HG03457 (cell line): ENCODE measurements around the gene MAGI1.
"Not testable (repeated sequence)": the region's sequence is repeated elsewhere in the genome, so short reads cannot be mapped to it uniquely, and the experiment has no call there.

ENCODE experiments used
- ATAC-seq: cut with Tn5 transposase; IDR thresholded peaks from one replicate; pipeline ENCODE4 v1.9.1; 2021; ENCODE audit warnings: moderate number of reproducible peaks; ENCODE audit not compliant: unreplicated experiment

The MAGI1 gene

DNA sequence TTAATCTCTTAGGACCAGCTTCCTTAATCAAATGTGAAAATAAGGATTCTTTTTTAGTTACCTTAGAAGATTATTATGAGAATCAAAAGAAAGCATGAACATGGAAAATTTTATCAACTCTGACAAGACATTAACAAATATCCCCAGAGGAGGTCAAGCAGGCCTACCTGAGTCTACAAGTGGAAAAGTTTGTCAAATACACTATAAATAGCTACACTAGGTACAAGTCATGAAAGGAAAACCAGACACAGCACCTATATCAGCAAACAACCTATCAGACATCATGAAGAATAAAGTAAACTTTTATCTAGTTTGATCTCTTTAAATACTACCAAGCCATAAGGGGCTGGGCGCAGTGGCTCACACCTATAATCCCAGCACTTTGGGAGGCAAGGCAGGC, 126.1 kb downstream of the MAGI1 start:
- no peak for ATAC-seq

DNA sequence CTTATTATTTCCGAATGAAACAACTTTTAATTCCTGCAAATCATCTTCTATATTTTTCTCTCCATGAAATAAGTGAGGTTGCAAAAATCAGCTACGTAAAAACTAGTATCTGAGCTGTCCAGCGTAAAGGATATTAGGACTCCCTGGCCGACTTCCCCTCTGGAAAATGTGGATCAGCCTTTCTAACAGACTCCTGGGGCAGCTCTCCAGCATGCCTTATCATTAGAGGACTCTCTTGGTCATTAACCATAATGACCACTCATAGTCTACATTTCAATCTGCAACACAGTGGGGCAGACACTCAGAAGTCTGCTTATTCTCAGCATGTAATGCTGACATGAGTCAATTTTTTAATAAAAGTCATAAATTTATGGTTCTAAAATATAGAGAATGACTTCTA, 130.1 kb downstream of the MAGI1 start:
- ATAC-seq, result no peak

- no peak for ATAC-seq
Measured at GRCh38 chr3:65907232-65908130, 131.2 kb downstream of the MAGI1 start.

DNA sequence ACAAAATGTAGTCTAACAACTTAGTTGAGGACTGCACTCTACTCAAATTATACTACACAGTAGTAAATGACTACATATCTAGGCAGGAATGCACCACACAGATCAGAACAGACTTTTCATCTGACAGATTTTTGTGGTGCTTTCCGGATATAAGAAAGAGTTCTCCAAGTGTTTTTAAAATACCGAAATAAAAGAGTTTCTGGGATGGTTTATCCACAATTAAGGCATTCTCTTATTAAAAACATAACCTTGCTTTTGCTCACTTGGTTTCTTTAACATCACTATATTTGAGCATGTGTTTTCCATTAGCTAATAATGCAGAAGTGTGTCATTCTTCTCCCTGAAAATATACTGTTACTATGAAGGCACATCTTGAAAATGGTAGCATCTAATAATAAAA, 132.9 kb downstream of the MAGI1 start:
- no peak for ATAC-seq

GRCh38 chr3:65904016-65904415, 134.7 kb downstream of the MAGI1 start:
- ATAC-seq, result no peak

- no peak for ATAC-seq
Measured at GRCh38 chr3:65902304-65902793, 136.4 kb downstream of the MAGI1 start.

GRCh38 chr3:65901226-65901625, 137.5 kb downstream of the MAGI1 start:
- no peak for ATAC-seq

GRCh38 chr3:65899226-65899625, 139.5 kb downstream of the MAGI1 start:
- ATAC-seq, result no peak

- ATAC-seq, result no peak
Measured at GRCh38 chr3:65897766-65898165, 141.0 kb downstream of the MAGI1 start.

DNA sequence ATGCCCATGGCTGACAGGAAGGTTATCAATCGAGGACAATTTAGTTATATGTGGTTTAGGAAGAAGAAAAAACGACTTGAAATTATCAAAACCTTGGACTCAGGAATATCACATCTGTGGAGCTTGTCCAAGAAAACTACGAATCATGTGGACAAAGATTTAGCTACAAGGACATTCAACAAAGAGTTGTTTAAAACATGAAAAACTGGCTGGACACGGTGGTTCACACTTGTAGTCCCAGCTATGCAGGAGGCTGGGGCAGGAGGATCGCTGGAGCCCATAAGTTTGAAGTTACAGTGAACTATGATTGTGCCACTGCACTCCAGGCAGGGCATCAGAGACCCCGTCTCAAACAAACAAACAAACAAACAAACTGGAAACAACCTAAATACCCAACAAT, 142.4 kb downstream of the MAGI1 start:
- ATAC-seq, result no peak

DNA sequence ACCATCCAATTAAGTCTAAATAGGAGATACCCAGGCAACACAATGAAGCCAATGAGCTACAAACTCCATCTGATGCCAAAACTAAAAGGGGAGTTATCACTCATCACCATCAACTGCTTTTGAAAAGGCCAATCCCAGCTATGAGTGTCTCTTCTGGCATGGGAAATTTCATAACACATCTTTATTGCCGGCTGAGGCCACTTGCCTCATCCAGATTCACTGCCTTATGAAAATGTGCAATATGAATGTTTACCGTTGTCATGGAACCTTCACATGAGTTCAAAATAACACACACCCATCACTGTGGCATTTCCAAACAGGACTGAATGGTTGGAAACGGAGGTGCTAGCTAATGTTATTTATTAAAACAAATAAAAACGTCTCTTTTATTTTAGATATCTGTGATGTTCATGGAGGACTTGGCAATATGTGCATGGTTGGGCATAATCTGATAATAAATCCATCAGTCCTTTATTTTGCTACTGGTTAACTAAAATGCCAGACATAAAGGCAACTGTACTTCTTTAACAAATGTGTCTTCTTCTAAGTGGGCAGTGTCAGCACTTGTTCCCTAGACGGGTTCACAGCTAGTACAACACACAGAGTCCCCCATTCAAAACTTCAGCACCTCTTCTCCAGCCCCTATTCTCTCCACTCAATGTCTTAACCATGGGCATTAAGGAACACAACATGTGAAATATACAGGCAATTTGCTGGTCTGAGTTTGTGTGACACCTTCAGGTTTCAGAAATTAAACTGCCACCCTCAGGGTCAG, 143.9 kb downstream of the MAGI1 start:
- ATAC-seq, result no peak

DNA sequence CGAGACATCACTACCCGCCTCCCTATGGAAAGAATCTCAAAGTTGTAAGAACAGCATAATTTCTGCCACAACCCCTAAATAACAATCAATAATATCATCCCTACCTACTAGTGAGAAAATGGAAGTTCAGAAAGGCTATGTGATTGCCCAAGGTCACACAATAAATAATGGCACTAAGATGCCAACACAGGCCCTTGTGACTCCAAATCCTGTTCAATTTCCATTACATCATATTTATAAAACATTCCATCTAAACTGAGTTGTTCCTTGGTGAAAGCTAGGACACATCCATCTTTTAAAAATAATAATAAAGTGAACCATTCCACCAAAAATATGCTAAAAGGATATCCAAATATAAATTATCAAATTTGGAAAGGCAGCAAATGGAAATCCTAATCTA, 144.6 kb downstream of the MAGI1 start:
- ATAC-seq, result no peak

GRCh38 chr3:65893631-65894030, 145.1 kb downstream of the MAGI1 start:
- ATAC-seq, result no peak

DNA sequence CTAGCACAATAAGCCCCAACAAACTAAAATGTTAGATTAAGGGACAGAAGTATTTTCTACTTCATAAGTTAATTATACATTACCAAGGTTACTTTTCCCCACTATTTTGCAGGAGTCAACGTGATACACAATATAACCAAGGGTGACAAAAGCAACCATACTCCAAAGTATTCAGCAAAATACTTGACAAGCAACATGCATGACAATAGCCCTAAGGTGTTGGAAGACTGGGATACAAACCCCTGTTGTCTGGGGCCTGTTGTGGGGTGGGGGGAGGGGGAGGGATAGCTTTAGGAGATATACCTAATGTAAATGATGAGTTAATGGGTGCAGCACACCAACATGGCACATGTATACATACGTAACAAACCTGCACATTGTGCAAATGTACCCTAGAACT, 147.2 kb downstream of the MAGI1 start:
- ATAC-seq, result not testable (repeated sequence)

DNA sequence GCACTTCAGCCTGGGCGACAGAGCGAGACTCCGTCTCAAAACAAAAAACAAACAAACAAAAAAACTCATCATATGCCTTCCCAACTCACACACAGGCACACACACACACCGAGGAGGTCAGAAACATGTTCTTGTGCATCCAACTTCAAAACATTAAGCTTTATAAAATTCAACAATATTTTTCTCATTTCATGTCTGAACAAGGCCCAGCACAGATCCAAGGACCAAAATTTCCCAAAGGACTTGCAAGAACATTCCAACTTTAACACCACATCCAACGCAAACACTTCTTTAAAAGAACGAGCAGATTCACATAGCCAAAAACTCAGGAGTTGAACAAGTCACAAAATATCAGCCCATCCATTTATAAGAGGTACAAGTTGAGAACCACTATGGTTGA, 148.4 kb downstream of the MAGI1 start:
- no peak for ATAC-seq

GRCh38 chr3:65889707-65890099, 149.0 kb downstream of the MAGI1 start:
- no peak for ATAC-seq

- no peak for ATAC-seq
Measured at GRCh38 chr3:65888980-65889706, 149.6 kb downstream of the MAGI1 start.

DNA sequence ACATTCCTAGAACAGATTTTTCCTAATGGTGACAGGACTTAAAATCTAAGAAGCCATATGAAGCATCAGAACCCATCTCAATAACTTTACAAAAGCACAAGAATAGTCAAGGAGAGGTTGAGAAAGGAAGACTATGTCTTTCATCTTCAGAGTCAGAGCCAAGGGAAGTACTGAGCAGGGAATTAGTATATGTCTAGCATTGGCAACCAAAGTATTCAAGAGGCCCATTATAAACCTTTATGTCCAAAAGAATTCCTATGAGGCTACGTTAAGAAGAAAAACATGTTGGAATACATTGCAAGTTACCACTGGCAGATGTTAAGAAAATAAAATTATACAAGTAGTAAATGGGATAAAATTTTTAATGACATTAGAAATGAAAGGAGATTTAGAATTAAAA, 150.5 kb downstream of the MAGI1 start:
- no peak for ATAC-seq

- ATAC-seq, result no peak
Measured at GRCh38 chr3:65886391-65886790, 152.3 kb downstream of the MAGI1 start.

DNA sequence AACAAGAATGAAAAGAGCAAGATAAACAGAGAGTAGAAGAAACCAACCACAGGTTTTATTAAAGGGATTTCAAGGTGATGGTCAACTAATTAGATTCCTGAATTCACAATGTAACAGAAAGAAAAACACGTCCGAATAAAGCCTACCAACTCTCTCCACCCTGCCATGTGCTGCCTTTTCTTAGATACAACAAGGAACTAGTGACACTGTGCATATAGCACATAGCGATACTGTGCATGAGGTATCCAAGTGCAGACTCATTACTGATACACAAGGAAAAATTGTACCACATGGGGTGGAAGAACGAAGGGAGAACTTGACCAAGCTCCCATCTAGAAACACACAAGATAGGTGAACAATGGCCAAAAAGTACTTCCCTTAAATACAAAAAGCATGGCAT, 154.6 kb downstream of the MAGI1 start:
- no peak for ATAC-seq

- no peak for ATAC-seq
Measured at GRCh38 chr3:65883613-65884012, 155.1 kb downstream of the MAGI1 start.
